HG03139 (cell line): ENCODE data around the gene RASSF8.

Experiments used
- ATAC-seq: cut with Tn5 transposase; IDR thresholded peaks from one replicate; pipeline ENCODE4 v1.9.1; 2021; ENCODE audit not compliant: unreplicated experiment

RASSF8 gene

DNA sequence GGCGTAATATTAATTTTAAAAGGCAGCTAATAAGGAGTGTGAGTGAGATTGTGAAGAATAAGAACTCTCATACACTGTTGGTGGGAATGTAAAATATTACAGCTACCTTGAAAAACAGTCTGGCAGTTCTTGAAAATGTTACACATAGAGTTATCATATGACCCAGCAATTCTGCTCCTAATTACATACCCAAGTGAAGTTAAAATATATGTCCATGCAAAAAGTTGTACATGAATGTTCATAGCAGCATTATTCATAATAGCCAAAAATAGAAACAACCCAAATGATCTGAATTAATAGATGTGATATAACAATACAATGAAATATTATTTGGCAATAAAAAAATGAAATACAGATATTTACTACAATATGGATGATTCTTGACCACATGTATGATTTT is 68.2 kb downstream of the RASSF8 start:
- no peak for ATAC-seq

DNA sequence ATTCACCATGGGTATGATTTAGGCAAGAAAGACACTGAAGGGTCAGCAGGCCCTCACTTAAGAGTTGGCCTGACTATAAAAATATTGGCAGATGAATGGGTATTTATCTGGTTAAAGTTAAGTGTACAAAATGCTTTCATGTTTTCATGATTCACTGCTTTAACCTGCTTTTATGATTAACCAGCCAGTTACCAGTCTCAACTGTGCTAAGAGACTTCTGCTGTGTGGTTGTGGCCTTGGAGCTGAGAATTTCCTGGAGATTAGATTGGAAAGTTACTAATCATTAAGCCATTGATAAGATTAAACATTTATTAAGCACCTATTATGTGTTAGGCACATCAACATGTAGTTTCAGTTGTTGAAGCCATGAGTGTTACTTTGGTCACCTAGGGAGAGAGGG is 68.9 kb downstream of the RASSF8 start:
- no peak for ATAC-seq

DNA sequence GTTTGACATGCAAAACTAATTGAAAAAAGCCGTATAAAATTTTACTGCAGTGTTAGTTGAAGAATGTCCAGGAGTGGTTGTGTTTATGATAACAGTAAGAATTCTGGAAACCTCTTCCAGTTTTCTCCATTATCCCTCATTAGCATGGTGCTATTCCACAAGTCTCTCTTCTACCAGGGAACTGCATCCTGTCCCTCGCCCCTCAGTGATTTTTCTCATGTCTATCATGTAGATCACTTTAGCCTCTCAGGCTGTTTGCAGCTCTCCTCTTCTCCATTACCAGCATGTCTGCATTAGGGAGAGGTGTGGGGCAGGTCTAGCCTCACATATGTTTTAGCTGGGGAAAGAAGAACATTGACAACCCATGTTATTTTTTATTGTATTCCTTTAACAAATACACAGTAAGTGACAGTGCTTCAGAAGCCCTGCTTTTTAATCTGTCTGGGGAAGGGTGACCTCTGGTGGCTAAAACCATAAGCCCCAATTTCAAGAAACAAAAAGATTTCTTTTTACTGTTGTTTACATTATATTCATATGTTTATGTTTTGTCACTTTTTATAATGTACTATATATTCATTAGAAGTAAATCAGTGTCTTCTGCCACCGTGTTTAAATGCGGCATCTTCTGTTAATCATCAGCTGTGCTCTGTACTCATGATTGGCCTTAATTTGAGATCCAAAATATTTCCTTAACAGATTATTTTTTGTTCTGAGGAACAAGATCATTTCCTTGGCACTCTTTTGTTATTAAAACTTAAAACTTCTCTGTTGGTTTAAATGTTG is 70.7 kb downstream of the RASSF8 start:
- ATAC-seq = no peak

DNA sequence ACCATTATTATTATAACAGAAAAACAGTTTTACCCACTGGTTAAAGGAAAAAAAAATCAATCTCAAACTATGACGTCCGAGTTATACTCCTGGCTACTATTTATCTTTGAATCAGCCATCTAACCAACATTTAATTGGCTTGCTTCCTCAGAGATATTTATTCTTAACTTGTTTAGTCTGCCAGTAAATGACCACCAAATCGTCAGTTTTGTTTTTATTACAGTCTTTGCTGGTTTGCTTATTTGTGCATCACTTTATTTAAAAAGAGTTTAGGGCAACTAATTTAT is 71.2 kb downstream of the RASSF8 start:
- no peak for ATAC-seq

DNA sequence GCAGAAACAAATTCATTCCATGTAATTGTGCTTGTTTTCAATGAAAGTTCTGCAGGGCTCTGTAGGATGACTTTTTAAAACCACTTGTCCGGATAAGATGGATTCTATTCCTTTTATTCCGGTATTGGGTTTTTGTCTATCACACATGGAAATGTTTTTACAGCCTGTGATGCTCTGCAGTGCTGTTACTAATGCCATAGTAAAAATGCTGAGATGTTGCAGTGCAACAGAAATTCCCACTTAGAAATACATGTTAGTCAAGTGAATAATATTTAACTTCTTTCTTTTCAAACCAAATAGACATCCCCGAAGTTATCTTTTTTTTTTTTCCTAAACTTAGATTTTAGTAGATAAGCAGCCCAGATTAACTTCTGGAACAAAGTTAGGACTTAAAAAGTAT is 71.9 kb downstream of the RASSF8 start:
- no peak for ATAC-seq

DNA sequence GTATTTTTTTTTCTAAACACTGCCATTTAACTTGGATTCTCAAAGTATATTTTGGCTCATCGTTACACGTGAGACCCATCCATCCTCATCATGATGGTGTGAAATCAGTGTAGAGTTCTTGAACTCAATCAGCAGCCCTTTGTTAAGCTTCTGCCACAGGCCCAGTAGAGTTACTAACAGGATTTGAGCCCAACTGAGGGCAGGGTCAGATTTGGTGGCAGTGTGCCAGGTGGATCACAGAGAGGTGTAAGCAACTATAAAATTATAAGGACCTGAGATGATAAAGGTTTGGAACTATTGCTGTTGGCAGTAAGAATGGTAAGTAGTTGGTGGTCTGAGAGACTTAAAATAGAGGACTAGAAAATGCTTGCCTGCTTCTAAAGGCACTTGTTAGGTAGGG is 72.8 kb downstream of the RASSF8 start:
- ATAC-seq = no peak

DNA sequence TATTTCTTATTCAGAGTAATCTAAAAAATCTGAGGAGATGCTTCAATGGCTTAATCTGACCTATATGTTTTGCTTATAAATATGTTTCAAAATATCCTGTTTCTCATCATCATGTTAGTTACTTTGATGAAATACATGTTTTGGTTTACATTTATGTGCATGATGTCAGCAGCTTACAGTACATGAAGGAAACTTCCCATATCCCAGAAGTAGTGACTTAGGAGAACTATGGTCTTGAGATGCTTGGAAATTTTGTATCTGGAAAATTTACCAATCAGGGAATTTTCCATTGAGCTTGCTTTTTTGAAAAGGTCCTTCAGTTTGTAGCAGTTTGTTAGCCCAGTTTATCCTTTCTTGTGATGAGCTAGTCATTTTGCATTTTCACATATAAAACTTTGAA is 73.3 kb downstream of the RASSF8 start:
- ATAC-seq = no peak

DNA sequence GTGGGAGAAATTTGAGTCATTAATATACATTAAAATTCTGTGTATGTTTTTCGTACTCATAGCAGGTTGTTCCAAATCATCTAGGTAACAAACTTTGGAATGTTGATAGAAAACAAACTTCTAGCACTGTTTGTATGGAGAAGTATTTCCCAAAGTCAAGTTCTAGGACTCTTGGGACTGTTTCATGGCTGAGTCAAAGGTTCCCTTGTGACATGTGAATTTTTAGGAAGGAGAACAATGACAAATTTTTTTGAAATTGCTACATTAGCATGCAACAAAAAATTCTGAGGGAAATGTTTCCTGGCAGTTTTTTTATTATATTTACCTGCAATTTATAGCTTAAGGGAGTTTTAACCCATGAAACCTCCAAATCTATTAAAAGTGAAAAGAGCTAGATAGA is 73.8 kb downstream of the RASSF8 start:
- ATAC-seq = no peak

DNA sequence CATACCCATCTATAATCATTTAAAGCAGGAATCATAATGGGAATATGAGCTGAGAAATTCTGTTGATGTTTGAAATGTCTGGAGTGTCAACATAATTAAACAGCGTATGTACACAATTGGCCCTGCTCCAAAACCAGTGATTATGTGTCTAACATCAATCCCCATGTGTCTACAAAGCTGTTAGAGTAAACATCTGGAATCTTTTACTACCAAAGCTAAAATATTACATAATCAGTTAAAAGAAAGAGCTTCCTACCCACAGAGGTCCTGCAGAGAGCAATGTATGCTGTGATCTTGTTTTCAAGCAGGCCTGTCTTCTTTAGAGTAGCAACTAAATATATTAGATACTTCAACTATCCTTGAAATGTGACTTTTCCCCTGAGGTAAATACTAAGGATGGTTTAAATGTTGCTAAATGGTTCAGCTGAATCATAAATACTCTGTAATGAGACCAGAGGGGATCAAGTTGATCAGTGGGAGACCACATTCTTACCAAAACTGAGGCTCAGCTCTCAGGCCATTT is 74.3 kb downstream of the RASSF8 start:
- no peak for ATAC-seq

DNA sequence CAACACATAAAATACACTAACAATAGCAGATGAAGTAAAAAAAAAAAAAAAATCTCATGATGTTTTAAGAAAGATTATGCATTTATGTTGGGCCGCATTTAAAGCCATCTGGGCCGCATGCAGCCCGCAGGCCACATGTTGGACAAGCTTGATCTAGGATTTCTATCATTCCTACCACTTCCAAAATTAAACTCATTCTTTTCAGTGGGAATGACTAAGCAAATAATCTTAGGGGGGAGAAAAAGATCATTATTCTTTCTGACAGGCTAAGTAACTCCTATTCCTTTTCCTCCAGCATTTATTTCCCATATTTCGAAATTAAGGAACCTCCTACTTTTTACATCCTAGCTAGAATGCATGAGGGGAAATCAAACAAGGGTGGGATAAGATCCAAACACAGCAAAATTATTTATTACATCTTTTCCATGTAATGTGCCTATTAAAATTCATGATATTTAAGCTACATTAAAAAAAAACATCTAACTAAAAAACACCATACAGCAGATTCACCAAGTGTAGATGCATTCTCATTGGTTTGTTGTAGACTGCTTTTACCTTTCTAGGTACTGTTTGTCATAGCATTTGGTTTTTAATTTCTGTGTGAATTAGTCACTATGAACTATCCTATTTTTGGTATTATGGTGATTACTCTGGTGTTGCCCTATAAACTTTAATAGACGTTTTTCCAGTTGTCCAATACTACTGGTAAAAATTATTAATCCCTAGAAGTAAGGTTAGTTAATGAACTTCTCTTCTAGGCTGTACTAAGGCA is 76.1 kb downstream of the RASSF8 start:
- ATAC-seq = no peak

DNA sequence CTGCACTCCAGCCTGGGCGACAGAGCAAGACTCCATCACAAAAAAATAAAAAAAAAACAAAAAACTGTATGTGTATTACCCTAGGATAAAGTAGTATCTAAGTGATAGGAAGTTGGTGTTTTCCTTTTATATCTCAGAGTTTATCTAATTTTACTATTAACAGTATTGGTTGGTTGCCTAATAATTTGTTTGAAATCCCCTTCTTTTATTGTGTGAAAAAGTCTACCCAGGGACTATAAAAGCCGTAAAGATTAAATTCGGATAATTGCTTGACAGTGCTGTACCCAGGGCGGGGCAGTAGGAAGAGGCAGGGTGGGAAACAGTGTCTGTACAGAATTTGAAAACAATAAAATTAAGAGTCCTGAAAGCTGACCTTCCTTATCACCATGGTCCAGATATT is 78.4 kb downstream of the RASSF8 start:
- ATAC-seq = no peak

DNA sequence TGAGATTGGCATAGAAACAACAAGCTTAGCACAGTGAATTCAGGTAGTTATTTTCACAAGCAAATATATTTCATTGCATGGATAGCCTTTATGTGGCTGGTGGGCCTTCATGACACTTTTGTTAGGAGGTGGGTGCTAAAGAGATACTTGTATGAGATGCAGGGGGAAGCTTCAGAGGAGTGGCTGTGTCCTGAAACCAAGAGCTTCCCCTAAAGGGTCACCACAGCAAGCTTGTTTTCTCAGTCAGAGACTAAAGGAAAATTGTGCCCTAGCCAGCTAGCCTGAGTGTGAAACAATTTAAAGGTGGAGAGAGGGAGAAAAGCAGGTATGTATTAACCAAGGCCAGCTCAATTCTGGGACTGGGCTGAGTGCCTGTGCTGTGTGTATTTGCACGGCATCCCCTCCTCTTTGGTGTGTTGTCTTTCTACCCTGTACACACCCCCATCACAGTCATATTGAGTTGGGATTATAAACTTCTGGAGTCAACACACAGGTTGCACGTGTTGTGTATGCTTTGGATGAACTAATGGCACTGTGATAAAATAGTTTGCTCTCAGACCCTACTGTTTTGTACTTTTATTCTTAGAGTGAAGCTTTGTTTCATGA is 79.2 kb downstream of the RASSF8 start:
- no peak for ATAC-seq

DNA sequence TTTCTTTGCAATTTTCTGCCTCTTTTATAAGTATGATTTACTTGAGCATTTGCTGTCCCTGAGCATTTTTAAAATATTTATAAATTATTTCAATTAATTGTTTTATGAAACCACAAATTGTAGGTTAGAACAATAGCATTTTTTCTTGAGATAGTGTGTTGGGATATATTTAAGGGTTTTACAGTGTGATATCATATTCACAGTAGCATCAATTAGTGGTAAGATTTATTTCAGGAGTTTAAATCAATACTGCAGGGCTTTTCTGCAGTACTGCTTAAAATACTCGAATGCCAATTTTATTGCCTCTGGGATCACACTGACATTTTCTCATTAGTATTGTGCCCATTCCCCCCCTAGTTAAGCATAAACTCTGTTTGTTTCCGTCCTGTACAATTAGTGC is 84.2 kb downstream of the RASSF8 start:
- ATAC-seq = no peak

DNA sequence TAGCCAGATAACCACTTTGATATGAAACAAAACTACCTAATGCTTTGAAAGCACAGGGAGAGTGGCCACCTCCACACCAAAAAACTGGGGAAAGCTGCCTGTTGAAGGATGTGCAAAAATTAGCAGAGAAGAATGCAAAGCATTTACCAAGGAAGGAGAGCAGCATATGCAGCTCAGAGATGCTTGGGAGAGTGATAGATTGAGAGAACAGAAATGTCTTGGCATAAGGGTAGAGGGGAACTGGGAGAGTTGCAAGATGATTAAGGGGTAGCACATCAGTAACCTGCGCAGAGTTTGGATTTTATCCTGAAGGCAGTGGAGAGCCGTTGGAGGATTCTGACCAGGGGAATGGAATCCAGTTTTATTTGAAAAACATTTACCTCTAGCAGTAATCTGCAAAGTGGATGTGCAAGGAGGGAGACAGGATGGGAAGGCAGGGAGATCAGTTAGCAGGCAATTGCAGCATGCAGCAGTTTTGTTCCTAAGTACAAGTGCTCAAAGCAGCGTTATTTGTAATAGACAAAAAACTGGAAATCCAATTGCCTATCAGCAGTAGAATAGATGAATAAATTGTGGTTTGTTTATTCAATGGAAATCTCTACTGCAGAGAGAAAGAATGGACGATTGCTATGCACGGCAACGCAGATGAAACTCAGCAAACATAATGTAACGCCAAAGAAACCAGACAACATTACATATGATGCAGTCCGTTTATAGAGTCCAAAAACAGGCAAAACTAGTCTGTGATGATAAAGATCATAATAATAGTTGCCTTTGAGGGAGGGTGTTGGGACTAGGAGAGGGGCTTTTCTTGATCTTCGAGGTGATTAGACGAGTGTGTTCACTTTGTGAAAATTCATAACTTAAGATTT is 84.9 kb downstream of the RASSF8 start:
- no peak for ATAC-seq

DNA sequence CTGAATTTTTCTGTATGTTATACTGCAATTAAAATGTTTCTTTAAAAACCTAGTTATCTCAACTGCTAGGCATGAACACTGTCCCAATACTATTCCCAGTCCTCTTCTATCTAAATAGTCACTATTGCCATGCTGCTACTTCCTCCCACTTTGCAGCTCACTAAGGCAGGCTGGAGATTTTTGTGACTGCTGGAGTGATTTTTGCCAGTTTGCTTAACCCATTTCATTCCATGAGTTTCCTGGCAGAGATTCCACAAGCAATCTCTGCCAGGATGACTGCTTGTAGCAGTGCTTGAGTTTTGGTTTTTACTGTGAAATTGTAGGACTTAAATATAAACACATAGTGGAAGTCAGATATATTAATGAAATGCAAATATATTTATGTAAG is 85.5 kb downstream of the RASSF8 start:
- ATAC-seq = no peak

DNA sequence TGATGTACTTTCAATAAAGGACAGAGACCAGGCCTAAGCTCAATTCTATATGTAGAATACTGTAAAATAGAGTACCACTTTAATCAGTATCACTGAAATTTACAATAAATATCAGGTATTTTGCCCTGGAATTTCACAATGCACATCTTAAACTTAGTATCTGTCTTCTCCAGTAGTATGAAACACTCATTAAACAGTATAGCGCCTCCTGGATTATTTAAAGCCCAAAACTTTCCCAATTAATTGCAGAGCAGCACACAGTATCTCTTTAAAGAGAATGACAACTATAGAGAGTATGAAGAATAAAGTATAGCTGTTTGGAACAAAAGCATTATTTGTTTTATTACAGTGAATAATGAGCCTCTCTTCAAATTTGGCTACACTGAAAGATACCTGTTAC is 86.1 kb downstream of the RASSF8 start:
- ATAC-seq = no peak

DNA sequence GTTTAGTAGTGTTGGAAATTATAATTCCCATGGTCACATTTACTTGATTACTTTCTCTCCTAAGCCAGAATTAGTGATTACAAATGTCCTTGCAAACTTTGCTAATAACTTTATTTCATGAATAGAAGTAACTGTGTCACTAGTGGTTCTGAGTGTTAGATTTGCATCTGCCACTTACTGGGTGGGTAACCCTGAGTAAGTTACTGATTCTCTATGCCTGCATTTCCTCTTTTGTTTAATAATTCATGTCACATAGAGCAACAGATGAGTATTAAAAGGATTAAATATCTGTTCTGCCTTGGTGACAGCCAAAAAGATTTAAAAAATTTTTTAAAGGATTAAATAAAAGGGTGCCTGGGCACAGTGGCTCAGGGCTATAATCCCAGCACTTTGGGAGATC is 87.7 kb downstream of the RASSF8 start:
- no peak for ATAC-seq

DNA sequence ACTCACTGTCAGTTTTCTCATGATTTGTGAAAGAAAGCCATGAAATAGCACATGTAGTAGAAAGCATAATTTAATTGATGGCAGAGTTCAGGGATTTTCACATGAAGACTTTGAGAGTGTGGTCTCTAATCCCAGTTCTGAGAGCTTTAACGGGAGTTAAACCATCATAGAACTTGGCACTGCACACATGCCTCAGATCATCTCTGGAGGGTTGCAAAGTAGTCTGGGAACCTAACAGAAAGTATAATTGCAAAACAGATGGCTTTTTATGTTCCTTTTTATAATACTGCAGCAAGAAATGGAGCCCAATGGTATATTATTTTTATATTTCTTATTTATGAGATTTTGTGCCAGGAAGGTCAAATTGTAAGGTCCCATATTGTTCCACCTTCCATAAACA is 88.4 kb downstream of the RASSF8 start:
- ATAC-seq = no peak

DNA sequence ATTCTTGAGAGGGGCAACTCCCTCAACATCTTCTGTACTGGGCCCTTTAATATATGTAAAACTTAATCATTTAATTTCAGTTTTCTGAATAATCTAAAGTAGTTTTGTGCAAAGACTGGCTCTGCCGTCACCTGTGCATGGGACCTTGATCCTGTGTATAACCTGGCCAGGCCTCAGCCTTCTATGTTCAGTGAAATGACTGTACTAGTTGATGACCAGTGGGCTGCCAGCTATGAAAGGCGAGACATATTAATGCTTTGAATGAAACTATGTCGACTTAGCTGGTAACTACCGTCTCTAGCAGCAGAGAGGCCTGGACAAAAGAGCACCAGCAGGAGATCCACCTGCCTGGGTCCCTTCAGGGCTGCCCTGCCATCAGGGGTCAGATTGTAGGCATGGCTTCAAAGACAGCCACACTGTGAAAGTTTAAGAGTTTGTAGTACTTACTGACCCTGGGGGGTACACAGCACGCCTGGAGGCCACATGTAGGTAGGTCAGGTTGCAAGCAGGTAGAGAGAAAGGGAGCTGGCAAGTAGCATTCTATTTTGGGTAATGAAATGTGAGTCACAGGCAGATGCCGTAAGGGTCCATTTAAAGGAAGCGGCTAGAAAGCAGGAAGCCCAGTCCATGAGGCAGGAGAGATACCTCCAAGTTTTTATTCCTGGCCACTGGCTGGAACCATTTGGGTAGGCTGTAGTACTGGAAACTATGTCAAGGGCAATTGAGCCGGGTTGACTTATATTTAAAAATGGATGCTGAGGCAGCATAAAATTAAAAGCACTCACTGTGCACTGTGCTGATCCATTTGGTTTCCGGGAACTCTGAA is 89.1 kb downstream of the RASSF8 start:
- no peak for ATAC-seq

DNA sequence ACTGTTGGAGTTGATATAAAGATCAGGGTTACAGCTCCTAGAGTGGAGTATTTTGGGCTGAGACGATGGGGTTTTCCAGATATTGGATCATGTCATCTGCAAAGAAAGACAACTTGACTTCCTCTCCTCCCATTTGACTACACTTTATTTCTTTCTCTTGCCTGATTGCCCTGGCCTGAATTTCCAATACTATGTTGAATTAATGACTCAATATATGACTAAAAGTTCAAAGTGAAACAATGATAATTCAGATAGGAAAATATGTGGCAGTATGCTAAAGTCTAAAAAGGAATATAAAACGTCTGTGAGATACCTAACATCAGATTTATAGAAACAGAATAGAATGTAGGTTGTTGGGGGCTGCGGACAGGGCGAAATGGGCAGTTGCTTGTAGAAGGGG is 94.2 kb downstream of the RASSF8 start:
- no peak for ATAC-seq
